Transverse colon (tissue), 3 donors: ENCODE results near the gene CAMTA1.

Experiments
- CTCF ChIP-seq, 5 experiments: fragments of 200-600 bp in 3 of 5; fragments of 450-650 bp in 2 of 5; sonication (generic) in 3 of 5; IDR thresholded peaks; 1 replicate in 2 of 5; 2 replicates in 3 of 5; pipeline ENCODE4 v1.5.1; 2016 to 2017; ENCODE audit warnings: antibody characterized with exemption in 5 of 5, inconsistent platforms in 3 of 5, mild to moderate bottlenecking in 2 of 5, moderate library complexity in 1 of 5
- POLR2A ChIP-seq: fragments of 450-650 bp; IDR thresholded peaks from one replicate; pipeline ENCODE4 v1.6.1; 2016; ENCODE audit warnings: antibody characterized with exemption, mild to moderate bottlenecking, moderate library complexity

DNA sequence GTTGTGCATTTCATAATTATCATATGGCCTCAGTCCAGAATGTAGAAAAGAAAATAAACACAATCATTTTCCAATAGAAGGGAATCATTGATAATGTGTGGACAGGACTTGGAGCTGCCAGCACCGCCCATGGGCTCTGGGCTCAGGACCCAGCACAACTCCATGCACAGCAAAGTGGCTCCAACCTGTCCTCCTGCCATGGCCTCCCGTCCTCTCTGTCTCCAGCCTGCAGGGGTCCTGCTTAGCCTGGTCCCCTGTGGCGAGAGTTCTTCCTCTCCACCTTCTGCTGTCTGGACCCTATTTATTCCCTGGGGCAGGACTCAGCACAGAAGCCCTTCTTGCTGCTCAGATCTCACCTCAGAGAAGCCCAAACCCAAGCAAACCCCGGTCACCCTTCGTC, 154.1 kb downstream of the CAMTA1 start:
- TF ChIP-seq POLR2A (no peak), CTCF (IDR thresholded peaks at IDR 0.05) (no peak)
